SK-N-SH (cell line): ENCODE results near the gene IMPG2. TPM values are rescaled to one million over a fixed set of nuclear protein-coding genes. Genes with fewer than 3 reads are reported as not detected.

Experiments used
- CTCF ChIA-PET: fragments of 300-600, 350-600 bp; formaldehyde crosslinking; extraction: SDS; loops from one replicate; lab custom pipeline; 2021; lab: Yijun Ruan, JAX
- POLR2A ChIA-PET: fragments of 350-600 bp; sonication (Branson Sonifier 250); formaldehyde crosslinking; extraction: SDS; loops from one replicate; lab custom pipeline; 2020; ENCODE audit warnings: antibody characterized with exemption, inconsistent platforms; lab: Yijun Ruan, JAX
- DNase-seq: peaks from one replicate; pipeline ENCODE4 v3.0.0; 2012
- H2AFZ ChIP-seq: fragments of 200-600 bp; sonication (generic); 2 replicates; pipeline ENCODE4 v1.8.1; 2016; ENCODE audit warnings: antibody characterized with exemption, mild to moderate bottlenecking, low read depth
- H3F3A ChIP-seq: fragments of 200-600 bp; sonication (generic); replicated peaks from 2 replicates; pipeline ENCODE3; 2016; ENCODE audit warnings: antibody characterized with exemption, mild to moderate bottlenecking; ENCODE audit not compliant: insufficient read depth
- H3K27ac ChIP-seq, 2 experiments: fragments of 200-500 bp in 1 of 2; fragments of 200-600 bp in 1 of 2; sonication (Bioruptor generic) in 1 of 2; sonication (generic), shearing (Covaris generic) in 1 of 2; 2 replicates each; pipeline versions ENCODE4 v1.5.1 to v1.6.1; 2014 to 2016; ENCODE audit warnings: low read depth in 2 of 2, inconsistent platforms in 1 of 2, low read length in 1 of 2, mild to moderate bottlenecking in 1 of 2, mixed read lengths in 1 of 2
- H3K27me3 ChIP-seq: fragments of 200-600 bp; sonication (generic), shearing (Covaris generic); 2 replicates; pipeline ENCODE4 v1.6.1; 2016; ENCODE audit warnings: mixed run types; ENCODE audit not compliant: insufficient read depth
- H3K36me3 ChIP-seq, 2 experiments: fragments of 200-500 bp in 1 of 2; fragments of 200-600 bp in 1 of 2; sonication (Bioruptor generic) in 1 of 2; sonication (generic) in 1 of 2; replicated peaks in 1 of 2; 2 replicates each; pipeline versions ENCODE3 to v1.5.1; 2014 to 2016; ENCODE audit warnings: low read length in 1 of 2, mild to moderate bottlenecking in 1 of 2; ENCODE audit not compliant: insufficient read depth in 2 of 2, control insufficient read depth in 1 of 2
- H3K4me1 ChIP-seq, 2 experiments: fragments of 200-500 bp in 1 of 2; fragments of 200-600 bp in 1 of 2; sonication (Bioruptor generic) in 1 of 2; sonication (generic), shearing (Covaris generic) in 1 of 2; 2 replicates each; pipeline versions ENCODE4 v1.5.1 to v1.6.1; 2014 to 2016; ENCODE audit warnings: low read depth in 1 of 2, low read length in 1 of 2, mixed run types in 1 of 2; ENCODE audit not compliant: insufficient read depth in 2 of 2, control insufficient read depth in 1 of 2
- H3K4me2 ChIP-seq: fragments of 200-600 bp; sonication (generic), shearing (Covaris generic); 2 replicates; pipeline ENCODE4 v1.6.1; 2017; ENCODE audit warnings: mixed run types
- H3K4me3 ChIP-seq, 2 experiments: fragments of 200-500 bp in 1 of 2; fragments of 200-600 bp in 1 of 2; sonication (Bioruptor generic) in 1 of 2; sonication (generic), shearing (Covaris generic) in 1 of 2; 2 replicates each; pipeline versions ENCODE4 v1.5.1 to v1.8.1; 2014 to 2016; ENCODE audit warnings: low read depth in 2 of 2, inconsistent platforms in 1 of 2, low read length in 1 of 2, mild to moderate bottlenecking in 1 of 2, mixed read lengths in 1 of 2, moderate library complexity in 1 of 2
- H3K79me2 ChIP-seq: fragments of 200-600 bp; sonication (generic); 2 replicates; pipeline ENCODE4 v1.8.1; 2017; ENCODE audit warnings: mild to moderate bottlenecking; ENCODE audit not compliant: insufficient read depth
- H3K9ac ChIP-seq: fragments of 200-600 bp; sonication (generic); 2 replicates; pipeline ENCODE4 v1.6.1; 2017; ENCODE audit warnings: mixed run types
- H3K9me2 ChIP-seq: fragments of 200-600 bp; sonication (generic); 2 replicates; pipeline ENCODE4 v1.6.1; 2017; ENCODE audit warnings: mixed run types
- H3K9me3 ChIP-seq: fragments of 200-600 bp; sonication (generic); 2 replicates; pipeline ENCODE4 v1.6.1; 2017; ENCODE audit warnings: mixed run types, mild to moderate bottlenecking, moderate library complexity
- H4K20me1 ChIP-seq: fragments of 200-600 bp; sonication (generic); 2 replicates; pipeline ENCODE4 v1.6.1; 2017; ENCODE audit warnings: mild to moderate bottlenecking, mixed run types; ENCODE audit not compliant: insufficient read depth
- EZH2phosphoT487 ChIP-seq: fragments of 200-600 bp; sonication (generic); IDR thresholded peaks from 2 replicates; pipeline ENCODE4 v1.6.1; 2017; ENCODE audit warnings: low read depth, mixed run types, mild to moderate bottlenecking, antibody characterized with exemption, moderate library complexity, borderline replicate concordance
- GABPA ChIP-seq: IDR thresholded peaks from 2 replicates; pipeline ENCODE4 v1.4.0; 2012; ENCODE audit warnings: low read depth, mild to moderate bottlenecking
- IRF3 ChIP-seq: fragments of 150-350 bp; IDR thresholded peaks from 2 replicates; pipeline ENCODE4 v1.6.1; 2016; ENCODE audit warnings: mild to moderate bottlenecking, low read depth, low read length
- MAX ChIP-seq: IDR thresholded peaks from 2 replicates; pipeline ENCODE4 v1.4.0; 2012; ENCODE audit warnings: low read depth
- MEF2A ChIP-seq: IDR thresholded peaks from 2 replicates; pipeline ENCODE4 v1.4.0; 2012; ENCODE audit warnings: low read depth, borderline replicate concordance
- MXI1 ChIP-seq: IDR thresholded peaks from 2 replicates; pipeline ENCODE4 v1.6.1; 2012; ENCODE audit warnings: mild to moderate bottlenecking, low read depth, low read length, improper control_type of control experiment
- NRF1 ChIP-seq: IDR thresholded peaks from 2 replicates; pipeline ENCODE4 v1.6.1; 2012; ENCODE audit warnings: low read depth, mild to moderate bottlenecking, low read length
- PBX3 ChIP-seq: IDR thresholded peaks from 2 replicates; pipeline ENCODE4; 2012
- RAD21 ChIP-seq: IDR thresholded peaks from 2 replicates; pipeline ENCODE4 v1.6.1; 2012; ENCODE audit warnings: mild to moderate bottlenecking, low read length
- SMC3 ChIP-seq: IDR thresholded peaks from 2 replicates; pipeline ENCODE4 v1.6.1; 2012; ENCODE audit warnings: low read depth, low read length, improper control_type of control experiment
- TCF12 ChIP-seq: IDR thresholded peaks from 2 replicates; pipeline ENCODE4 v1.4.0; 2012
- TEAD4 ChIP-seq: IDR thresholded peaks from 2 replicates; pipeline ENCODE4 v1.4.0; 2012; ENCODE audit warnings: mild to moderate bottlenecking, borderline replicate concordance; ENCODE audit not compliant: insufficient read depth
- USF1 ChIP-seq: IDR thresholded peaks from 2 replicates; pipeline ENCODE4 v1.4.0; 2012; ENCODE audit warnings: low read depth, borderline replicate concordance
- ZBTB33 ChIP-seq: IDR thresholded peaks from 2 replicates; pipeline ENCODE4 v1.4.0; 2012; ENCODE audit warnings: low read depth, borderline replicate concordance
- WGBS: methylation state at CpG from one replicate; pipeline ENCODE4 v1.1.6; 2017; ENCODE audit warnings: low lambda C conversion rate; 5-methylcytosine and 5-hydroxymethylcytosine counted together
- polyA plus RNA-seq, 3 experiments: library from polyadenylated mRNA; depleted of rRNA; stranded (reverse); fragments of >200 nt; gene quantifications; 2 replicates each; pipeline ENCODE4 v1.2.3, GENCODE V29; 2012

Gene IMPG2
- polyA plus RNA-seq, 1 of the 3 experiments (the other 2 are of a cell fraction): 0.03 TPM

- no peak for DNase-seq
- Histone ChIP-seq H3F3A (no peaks in the 10 kb centered on the region), H3K4me1 (no peaks in the 10 kb centered on the region; a peak in 1 of 4 replicates), H2AFZ (no peak overlapping the region), H3K79me2 (no peaks in the 10 kb centered on the region), H3K27me3 (no peaks in the 10 kb centered on the region)
- CTCF ChIA-PET: interaction anchor here (1.2 kb wide), 1 partner anchor 24 kb away, joined by 3 read pairs; no protein-coding TSS in a partner anchor
- no peak for TF ChIP-seq SMC3
- TF ChIP-seq USF1: no peak
- no peak for TF ChIP-seq NRF1
- TF ChIP-seq MXI1: no peak
- TF ChIP-seq MEF2A: no peak
- no peak for TF ChIP-seq TEAD4
- TF ChIP-seq TCF12: no peak
- no peak for TF ChIP-seq GABPA
- no peak for TF ChIP-seq ZBTB33
- no peak for TF ChIP-seq IRF3
- no peak for TF ChIP-seq RAD21
- no peak for TF ChIP-seq EZH2phosphoT487
- TF ChIP-seq, all 33 proteins: peak for 0
- Histone ChIP-seq H3K4me3 (no peak overlapping the region), H3K27ac (no peak overlapping the region), H4K20me1 (no peaks in the 10 kb centered on the region), H3K9ac (no peak overlapping the region), H3K9me2 (no peaks in the 10 kb centered on the region), H3K9me3 (0 out of 2 replicates have a peak, but pooled peaks cover 5% of the 10 kb centered on the region), H3K4me2 (no peak overlapping the region), H3K36me3 (no peaks in the 10 kb centered on the region)
- WGBS: 80% methylated on average over 2 of the region's 2 CpGs
- POLR2A ChIA-PET: no interaction called here
Observed at GRCh38 chr3:101312545-101312944, 7.8 kb downstream of the IMPG2 start.

- no peaks in the 10 kb centered on the region for H3K27me3 ChIP-seq
- no peaks in the 10 kb centered on the region for H4K20me1 ChIP-seq
- no peak for TF ChIP-seq MAX
- TF ChIP-seq PBX3: no peak
- H3K9me2 ChIP-seq: no peaks in the 10 kb centered on the region
- H3K36me3 ChIP-seq: no peaks in the 10 kb centered on the region
- no peak overlapping the region for H3K9ac ChIP-seq
- H3K4me2 ChIP-seq: no peak overlapping the region
- no peak overlapping the region for H3K27ac ChIP-seq
- H3K9me3 ChIP-seq: 0 out of 2 replicates have a peak, but pooled peaks cover 5% of the 10 kb centered on the region
- WGBS: 77% methylated on average over 2 of the region's 2 CpGs
- POLR2A ChIA-PET: no interaction called here
- CTCF ChIA-PET: no interaction called here
- no peak overlapping the region for H2AFZ ChIP-seq
- H3F3A ChIP-seq: no peaks in the 10 kb centered on the region
- no peak for DNase-seq
- no peaks in the 10 kb centered on the region; a peak in 1 of 4 replicates for H3K4me1 ChIP-seq
- no peak overlapping the region for H3K4me3 ChIP-seq
- no peaks in the 10 kb centered on the region for H3K79me2 ChIP-seq
Observed at GRCh38 chr3:101311676-101312075, 8.7 kb downstream of the IMPG2 start.
